ENCODE results near the gene NOX3.

The NOX3 gene

GRCh38 chr6:155434096-155434495 is 21.5 kb downstream of the NOX3 start:
- DNase-seq (ENCODE audit: low spot score) = no peak

DNA sequence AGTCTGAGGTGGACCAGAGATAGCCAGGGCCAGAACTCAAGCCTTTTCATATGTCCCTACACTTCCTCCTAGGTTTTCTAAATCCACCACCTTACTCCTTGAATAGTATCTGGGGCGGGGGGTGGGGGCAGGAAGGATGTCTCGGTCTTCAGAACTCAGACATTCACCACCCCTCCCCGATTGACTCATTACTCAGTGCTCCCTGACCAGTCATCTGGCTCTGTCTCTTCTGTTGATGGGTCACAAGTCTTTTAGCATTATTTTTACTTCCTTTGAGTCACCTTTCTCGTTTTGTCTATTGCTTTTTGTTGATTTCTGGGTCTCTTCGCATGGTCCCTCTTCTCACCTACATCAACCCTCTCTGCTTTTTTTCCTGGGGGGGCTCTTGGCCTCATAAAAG is 23.3 kb downstream of the NOX3 start:
- DNase-seq (ENCODE audit: low spot score) = no peak

- DNase-seq (ENCODE audit: low spot score) = no peak
Observed at GRCh38 chr6:155429321-155429893, 26.2 kb downstream of the NOX3 start.

DNA sequence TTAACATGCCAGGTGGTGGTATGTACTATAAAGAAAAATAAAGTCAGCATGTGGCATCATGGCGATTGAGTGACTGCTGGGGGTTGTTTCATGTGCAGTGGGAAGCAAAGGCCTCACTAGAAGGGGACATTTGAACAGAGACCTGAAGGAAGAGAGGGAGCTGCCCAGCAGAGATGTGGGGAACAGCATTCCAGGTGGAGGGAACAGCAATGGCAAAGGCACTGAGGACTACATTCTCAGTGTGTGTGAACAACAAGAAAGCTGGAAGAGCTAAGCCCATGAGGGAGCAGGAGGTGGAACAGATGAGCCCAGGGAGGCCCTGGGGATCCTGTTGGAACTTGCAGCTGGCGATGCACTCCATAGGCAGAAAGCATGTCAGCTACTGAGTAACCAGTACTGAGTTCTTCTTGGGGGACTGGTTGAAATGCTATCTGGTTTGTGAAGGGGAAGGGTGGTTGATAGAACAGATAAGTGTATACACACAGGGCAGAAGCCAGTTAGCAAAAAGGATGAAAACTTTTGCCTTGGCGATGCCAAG is 29.2 kb downstream of the NOX3 start:
- DNase-seq (ENCODE audit: low spot score) = no peak

DNA sequence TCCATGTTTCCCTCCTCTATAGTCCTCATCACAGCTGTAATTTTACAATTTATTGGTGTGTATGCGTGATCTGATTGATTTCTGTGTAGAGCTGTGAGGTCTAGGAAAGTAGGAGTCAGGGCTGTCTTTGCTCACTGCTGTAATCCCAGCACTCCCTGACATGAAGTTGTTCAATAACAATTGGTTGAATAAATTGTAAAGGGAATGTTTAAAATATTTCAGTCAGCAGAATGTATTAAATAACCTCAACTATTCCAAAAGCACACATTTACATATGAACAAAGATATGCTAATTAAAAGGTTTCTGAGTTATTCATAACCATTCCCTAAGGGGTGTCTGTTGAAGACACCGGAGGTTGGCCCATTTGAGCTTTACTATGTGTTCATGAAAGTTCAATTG is 31.5 kb downstream of the NOX3 start:
- DNase-seq (ENCODE audit: low spot score) = no peak

DNA sequence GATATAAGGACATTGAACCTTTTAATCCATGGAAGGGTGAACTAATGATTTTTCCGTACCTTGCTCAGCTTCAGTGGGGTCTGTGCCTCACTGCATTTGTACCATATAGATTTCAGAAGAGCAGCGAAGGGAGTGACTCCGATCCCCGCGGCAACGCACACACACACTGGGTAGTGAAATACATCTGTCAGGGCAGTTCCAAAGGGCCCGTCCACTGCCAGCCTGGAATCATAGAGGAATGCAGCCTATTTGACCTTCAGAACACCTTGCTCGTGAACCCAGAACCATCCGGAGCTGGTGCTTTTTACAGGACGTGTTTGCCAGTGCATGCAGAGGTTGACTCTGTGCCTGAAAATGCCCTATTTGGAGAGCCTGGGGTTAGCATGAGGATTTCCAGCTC is 33.0 kb downstream of the NOX3 start:
- no peak for DNase-seq (ENCODE audit: low spot score)

GRCh38 chr6:155420492-155420891 is 35.1 kb downstream of the NOX3 start:
- no peak for DNase-seq (ENCODE audit: low spot score)

- no peak for DNase-seq (ENCODE audit: low spot score)
Observed at GRCh38 chr6:155419161-155419560, 36.5 kb downstream of the NOX3 start.

GRCh38 chr6:155418017-155418761 is 37.5 kb downstream of the NOX3 start:
- no peak for DNase-seq (ENCODE audit: low spot score)

DNA sequence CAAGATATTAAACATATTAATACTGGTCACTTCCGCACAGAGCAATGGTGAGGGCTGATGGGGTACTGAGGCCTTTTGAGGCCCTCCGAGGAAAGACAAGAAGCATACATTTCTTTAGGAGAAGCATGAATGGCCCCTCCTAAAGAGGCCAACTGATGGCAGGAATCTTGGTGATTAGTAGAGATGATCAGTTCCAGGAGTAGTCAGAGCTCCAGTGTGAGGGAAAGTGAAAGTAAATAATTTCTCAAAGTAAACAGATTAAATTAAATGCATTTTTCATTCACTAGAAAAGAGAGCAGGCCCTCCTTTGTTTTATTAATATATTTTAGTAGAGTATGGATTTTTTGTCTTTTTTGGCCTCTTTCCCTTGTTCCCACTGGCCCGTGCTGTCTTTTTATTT is 38.2 kb downstream of the NOX3 start:
- DNase-seq (ENCODE audit: low spot score) = no peak

- DNase-seq (ENCODE audit: low spot score) = no peak
Observed at GRCh38 chr6:155415953-155416352, 39.7 kb downstream of the NOX3 start.

GRCh38 chr6:155414049-155414448 is 41.6 kb downstream of the NOX3 start:
- DNase-seq (ENCODE audit: low spot score) = no peak

DNA sequence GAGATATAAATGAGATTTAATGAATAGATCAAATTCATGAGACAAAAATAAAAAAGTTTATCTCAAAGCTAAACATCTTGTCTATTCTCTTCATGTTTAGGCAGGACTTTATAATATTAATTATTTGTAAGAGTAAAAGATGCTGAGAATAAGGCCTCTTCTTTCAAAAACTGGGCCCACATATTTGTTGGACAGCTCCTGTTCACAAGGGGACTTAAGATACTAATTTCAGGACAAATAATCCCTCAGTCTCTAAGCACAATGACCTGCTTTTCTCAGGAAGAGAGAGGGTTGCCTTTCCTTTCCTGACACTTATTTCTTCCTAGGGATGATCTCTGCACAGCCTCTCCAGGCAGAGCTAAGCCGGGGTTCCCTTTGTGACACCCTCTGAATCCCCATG is 43.3 kb downstream of the NOX3 start:
- no peak for DNase-seq (ENCODE audit: low spot score)

- DNase-seq (ENCODE audit: low spot score) = no peak
Observed at GRCh38 chr6:155411154-155412052, 44.2 kb downstream of the NOX3 start.

- no peak for DNase-seq (ENCODE audit: low spot score)
Observed at GRCh38 chr6:155409391-155409790, 46.2 kb downstream of the NOX3 start.

GRCh38 chr6:155408981-155409380 is 46.7 kb downstream of the NOX3 start:
- no peak for DNase-seq (ENCODE audit: low spot score)

GRCh38 chr6:155408231-155408630 is 47.4 kb downstream of the NOX3 start:
- no peak for DNase-seq (ENCODE audit: low spot score)

DNA sequence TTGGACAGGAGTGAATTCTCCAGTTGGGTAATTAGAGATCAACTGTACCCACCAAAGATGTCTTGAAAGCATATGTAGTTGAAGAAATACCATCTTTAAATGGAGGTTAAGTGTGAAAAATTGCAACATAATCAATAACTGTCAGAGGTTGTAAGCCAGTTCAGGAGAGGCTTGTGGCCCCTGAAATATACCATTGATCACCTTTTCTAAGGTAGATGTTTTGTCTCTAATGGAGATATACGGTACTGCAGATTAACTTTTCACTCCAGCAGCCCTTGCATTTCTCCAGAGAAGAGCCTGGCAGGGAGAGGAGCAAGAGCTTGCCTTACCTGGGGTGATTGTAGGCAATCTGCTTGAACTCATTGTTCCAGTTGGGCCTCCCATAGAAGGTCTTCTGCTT is 48.8 kb downstream of the NOX3 start:
- DNase-seq (ENCODE audit: low spot score) = no peak

- no peak for DNase-seq (ENCODE audit: low spot score)
Observed at GRCh38 chr6:155404937-155405336, 50.7 kb downstream of the NOX3 start.

DNA sequence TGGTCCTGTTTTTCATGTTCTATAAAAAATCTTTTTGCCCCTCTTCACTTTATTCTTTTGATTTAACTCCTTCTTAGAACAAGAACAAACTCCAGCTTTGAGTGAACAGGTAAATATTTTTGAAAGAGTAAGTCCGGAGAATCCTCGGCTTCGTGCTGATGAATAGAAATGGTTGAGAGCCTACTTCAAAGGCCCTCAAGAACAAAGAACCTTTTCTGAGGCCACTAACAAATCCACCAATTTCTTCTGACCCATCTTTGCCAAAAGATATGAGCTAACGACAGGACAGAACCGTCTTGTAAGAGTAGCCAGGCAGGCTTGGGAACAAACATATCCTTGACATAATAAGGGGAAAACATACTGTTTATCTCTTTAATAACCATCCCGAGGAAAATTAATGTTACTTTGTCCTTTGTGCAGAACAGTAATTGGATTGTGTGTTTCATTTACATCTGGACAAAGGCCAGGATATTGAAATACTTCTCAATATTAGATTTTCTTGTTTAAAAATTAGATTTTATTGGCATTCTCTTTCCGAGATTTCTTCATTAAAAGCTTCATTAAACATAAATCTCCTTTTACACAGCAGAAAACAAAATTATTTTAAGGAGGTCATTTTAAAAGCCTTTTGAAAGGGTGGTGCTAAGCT is 52.9 kb downstream of the NOX3 start:
- DNase-seq (ENCODE audit: low spot score) = no peak

DNA sequence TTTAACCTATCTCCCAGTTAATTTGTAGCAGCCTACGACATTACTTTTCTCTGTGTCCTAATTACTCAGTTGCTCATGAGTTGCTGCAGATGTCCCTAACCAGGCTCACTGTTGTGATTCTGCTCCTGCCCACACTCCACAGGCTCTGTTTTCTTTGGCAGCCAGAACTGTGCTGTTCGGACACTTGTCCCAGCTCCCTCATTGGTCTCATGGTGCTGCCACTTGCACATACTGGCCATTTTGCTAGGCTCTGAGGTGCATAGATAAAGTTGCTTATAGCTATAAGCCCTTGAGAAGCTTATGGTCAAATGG is 55.0 kb downstream of the NOX3 start:
- no peak for DNase-seq (ENCODE audit: low spot score)

All from hematopoietic multipotent progenitor cell treated with erythropoietin and hydrocortisone succinate and interleukin-3 and kit ligand, for 17 days (in vitro differentiated cells).